Renal cortex interstitium (tissue), 11 donors: Measurements from ENCODE around the gene DTWD2. TPM values are rescaled to one million over a fixed set of nuclear protein-coding genes. Genes with fewer than 3 reads are reported as not detected.
"Not testable (repeated sequence)": the region's sequence is repeated elsewhere in the genome, so short reads cannot be mapped to it uniquely, and the experiment has no call there.

Experiments used
- DNase-seq, 11 donors: peaks; one replicate each; pipeline ENCODE4 v3.0.0-alpha.2; 2013; ENCODE audit warnings: low read depth in 9 of 11, low spot score in 4 of 11; ENCODE audit errors: extremely low read depth in 1 of 11
- polyA plus RNA-seq, 3 donors: library from polyadenylated mRNA; unstranded; fragments of 120-200 nt; gene quantifications; one replicate each; pipeline ENCODE4 v1.2.1, GENCODE V29; 2013; ENCODE audit not compliant: insufficient read length in 3 of 3

The DTWD2 gene
- polyA plus RNA-seq, 3 donors = 12.2 to 14.7 (median 13.4) TPM

GRCh38 chr5:119016125-119016774 is 27.9 kb upstream of the DTWD2 start:
- no peak for DNase-seq

- no peak for DNase-seq
Observed at GRCh38 chr5:119011186-119011585, 22.8 kb upstream of the DTWD2 start.

GRCh38 chr5:119010206-119010605 is 21.9 kb upstream of the DTWD2 start:
- no peak for DNase-seq

GRCh38 chr5:119009131-119009530 is 20.8 kb upstream of the DTWD2 start:
- peak in 1 of 11 donors; percentile 21 for DNase-seq

- no peak for DNase-seq
Observed at GRCh38 chr5:118999696-119000095, 11.3 kb upstream of the DTWD2 start.

- not testable (repeated sequence) for DNase-seq
Observed at GRCh38 chr5:118998861-118999260, 10.5 kb upstream of the DTWD2 start.

GRCh38 chr5:118996098-118996497 is 7.8 kb upstream of the DTWD2 start:
- DNase-seq = no peak

- no peak for DNase-seq
Observed at GRCh38 chr5:118994595-118994994, 6.2 kb upstream of the DTWD2 start.

GRCh38 chr5:118993118-118993517 is 4.8 kb upstream of the DTWD2 start:
- DNase-seq = not testable (repeated sequence)

- DNase-seq = not testable (repeated sequence)
Observed at GRCh38 chr5:118992055-118992454, 3.7 kb upstream of the DTWD2 start.

GRCh38 chr5:118990582-118990981 is 2.2 kb upstream of the DTWD2 start:
- DNase-seq = no peak

GRCh38 chr5:118989816-118990215 is 1.5 kb upstream of the DTWD2 start:
- no peak for DNase-seq

GRCh38 chr5:118988866-118989180 is 476 bp upstream of the DTWD2 start:
- DNase-seq = peak in 4 of 11 donors; percentile 12 to 39 (median 16)

GRCh38 chr5:118984602-118985001 is 3.7 kb downstream of the DTWD2 start:
- DNase-seq = no peak

- DNase-seq = no peak
Observed at GRCh38 chr5:118981783-118982182, 6.6 kb downstream of the DTWD2 start.

- no peak for DNase-seq
Observed at GRCh38 chr5:118980438-118980837, 7.9 kb downstream of the DTWD2 start.

GRCh38 chr5:118980017-118980416 is 8.3 kb downstream of the DTWD2 start:
- no peak for DNase-seq

- DNase-seq = not testable (repeated sequence)
Observed at GRCh38 chr5:118973779-118974445, 14.4 kb downstream of the DTWD2 start.

GRCh38 chr5:118968925-118969375 is 19.4 kb downstream of the DTWD2 start:
- DNase-seq = no peak

GRCh38 chr5:118968406-118968911 is 19.9 kb downstream of the DTWD2 start:
- DNase-seq = no peak

- no peak for DNase-seq
Observed at GRCh38 chr5:118967059-118967508, 21.3 kb downstream of the DTWD2 start.
